Right cardiac atrium (tissue), 5 donors: Measurements from ENCODE around the gene HOXB4. TPM values are rescaled to one million over a fixed set of nuclear protein-coding genes. Genes with fewer than 3 reads are reported as not detected.

Experiments
- ATAC-seq, 2 donors: fragments of 200-7000 bp; cut with Tn5 transposase; one replicate each; pipeline versions ENCODE4 v1.8.0 to v1.9.1; 2020; ENCODE audit warnings: moderate library complexity in 2 of 2, mild to moderate bottlenecking in 1 of 2
- DNase-seq, 3 donors: peaks; one replicate each; pipeline ENCODE4 v3.0.0-alpha.2; 2020
- H3K27ac ChIP-seq: one replicate; pipeline ENCODE4 v1.5.1; 2013; ENCODE audit warnings: mild to moderate bottlenecking, low read length, control low read depth, moderate library complexity
- H3K27me3 ChIP-seq: one replicate; pipeline ENCODE4 v1.6.1; 2013; ENCODE audit not compliant: control insufficient read depth, insufficient read depth
- H3K4me1 ChIP-seq: one replicate; pipeline ENCODE4 v1.6.1; 2013; ENCODE audit warnings: low read length; ENCODE audit not compliant: control insufficient read depth, insufficient read depth
- H3K4me3 ChIP-seq: one replicate; pipeline ENCODE4 v1.5.1; 2013; ENCODE audit warnings: low read length, control low read depth
- H3K9me3 ChIP-seq: one replicate; pipeline ENCODE4 v1.6.1; 2013; ENCODE audit warnings: low read length; ENCODE audit not compliant: control insufficient read depth
- WGBS: extraction: QIAGEN DNeasy Blood & Tissue Kit; methylation state at CpG from one replicate; pipeline ENCODE4 v1.1.7; 2013; 5-methylcytosine and 5-hydroxymethylcytosine counted together
- intact Hi-C, 4 donors: fragments of 100-400 bp; cut with DNase I; formaldehyde crosslinking; loops; one replicate each; pipeline versions ENCODE4 v1.11.0 to v1.14.0; 2022 to 2023
- polyA plus RNA-seq: library from polyadenylated mRNA; stranded (reverse); fragments of 200-250 nt; gene quantifications from one replicate; pipeline ENCODE4 v1.2.3, GENCODE V29; 2013
- total RNA-seq, 4 donors: library from RNA; stranded (reverse); fragmentation: NEBNext Ultra II Directional; extraction: Animal tissue kit (Norgen Biotek cat#: 25700); gene quantifications; one replicate each; pipeline ENCODE4 v1.2.1, GENCODE V29; 2021
- donor health status: healthy with polysubstance abuse.
- donor health status: DM: no; HTN: yes; CAD: no.
- donor health status: DM: no; HTN: no; CAD: no.
- donor health status: DM: no; HTN: yes; CAD: no; lungs with severe emphysema.
- donor health status: DM: yes; HTN: yes; CAD: no.

HOXB4 gene
- total and polyA plus RNA-seq, 5 donors, result 0.38 to 1.1 (median 0.61) TPM

DNA sequence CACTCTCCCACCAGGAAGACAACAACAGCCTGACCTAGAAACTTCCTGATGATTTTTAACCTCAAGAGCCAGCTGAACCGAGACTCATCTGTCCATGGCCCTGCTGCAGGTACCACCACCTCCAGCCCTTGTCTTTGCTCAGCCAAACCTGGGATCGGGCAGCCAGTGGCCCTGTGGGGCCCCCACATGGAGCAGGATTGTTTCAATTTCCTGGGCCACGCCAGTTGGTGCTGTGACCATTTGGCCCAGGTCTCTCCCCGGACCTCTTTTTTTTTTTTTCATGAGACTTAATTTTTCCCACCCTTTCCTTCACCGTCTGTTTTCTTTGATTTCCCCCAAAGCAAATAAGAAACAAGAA, 25.0 kb downstream of the HOXB4 start:
- no peak overlapping the region for H3K4me3 ChIP-seq
- ATAC-seq, result no peak
- intact Hi-C loops, result no loop called here
- no peaks in the 10 kb centered on the region for H3K27me3 ChIP-seq
- H3K9me3 ChIP-seq, result no peaks in the 10 kb centered on the region
- H3K4me1 ChIP-seq, result peaks cover 1% of the 10 kb centered on the region
- no peak for DNase-seq
- 60% methylated on average over 5 of the region's 5 CpGs for WGBS
- H3K27ac ChIP-seq, result peak overlapping the region; percentile 26

DNA sequence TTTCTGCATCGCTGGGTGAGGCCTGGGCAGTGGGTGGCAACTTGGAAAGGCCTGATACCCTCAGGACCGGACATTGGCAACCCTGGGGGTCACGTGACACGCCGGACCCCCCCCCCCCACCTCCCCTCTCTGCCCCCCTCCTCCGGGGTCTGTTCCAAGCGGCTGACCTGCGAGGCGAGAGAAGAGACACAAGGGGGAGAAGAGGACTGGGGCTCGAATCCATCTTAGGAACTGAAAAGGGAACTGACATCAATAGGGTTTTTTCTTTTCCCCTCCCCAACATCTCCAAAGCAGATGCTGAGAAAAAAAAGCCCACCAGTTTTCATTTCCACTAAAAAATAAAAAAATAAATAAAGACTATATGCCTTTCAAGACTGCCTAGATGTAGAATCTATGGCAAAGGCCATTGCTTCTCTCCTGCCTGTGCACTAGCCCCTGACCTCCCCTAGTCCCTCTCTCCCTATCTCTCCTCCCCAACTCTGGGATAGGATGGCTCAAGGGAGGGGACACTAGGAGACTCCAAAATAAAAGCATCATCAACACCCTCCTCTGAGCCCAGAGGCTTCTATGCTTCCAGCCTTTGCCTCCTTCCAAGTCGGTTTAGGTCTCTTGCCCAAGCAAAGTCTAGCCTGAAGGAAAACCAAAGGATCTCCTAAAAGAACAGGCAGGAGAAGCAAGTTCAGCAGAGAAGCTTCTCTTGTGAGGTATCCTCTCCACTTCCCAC, 25.5 kb downstream of the HOXB4 start:
- Histone ChIP-seq H3K27ac (peak overlapping the region; percentile 26), H3K27me3 (no peaks in the 10 kb centered on the region), H3K4me3 (no peak overlapping the region), H3K9me3 (no peaks in the 10 kb centered on the region), H3K4me1 (peaks cover 1% of the 10 kb centered on the region)
- DNase-seq (no peak), ATAC-seq (peak; percentile 32 to 55)
- 33% methylated on average over 11 of the region's 11 CpGs for WGBS
- intact Hi-C loops, result no loop called here

DNA sequence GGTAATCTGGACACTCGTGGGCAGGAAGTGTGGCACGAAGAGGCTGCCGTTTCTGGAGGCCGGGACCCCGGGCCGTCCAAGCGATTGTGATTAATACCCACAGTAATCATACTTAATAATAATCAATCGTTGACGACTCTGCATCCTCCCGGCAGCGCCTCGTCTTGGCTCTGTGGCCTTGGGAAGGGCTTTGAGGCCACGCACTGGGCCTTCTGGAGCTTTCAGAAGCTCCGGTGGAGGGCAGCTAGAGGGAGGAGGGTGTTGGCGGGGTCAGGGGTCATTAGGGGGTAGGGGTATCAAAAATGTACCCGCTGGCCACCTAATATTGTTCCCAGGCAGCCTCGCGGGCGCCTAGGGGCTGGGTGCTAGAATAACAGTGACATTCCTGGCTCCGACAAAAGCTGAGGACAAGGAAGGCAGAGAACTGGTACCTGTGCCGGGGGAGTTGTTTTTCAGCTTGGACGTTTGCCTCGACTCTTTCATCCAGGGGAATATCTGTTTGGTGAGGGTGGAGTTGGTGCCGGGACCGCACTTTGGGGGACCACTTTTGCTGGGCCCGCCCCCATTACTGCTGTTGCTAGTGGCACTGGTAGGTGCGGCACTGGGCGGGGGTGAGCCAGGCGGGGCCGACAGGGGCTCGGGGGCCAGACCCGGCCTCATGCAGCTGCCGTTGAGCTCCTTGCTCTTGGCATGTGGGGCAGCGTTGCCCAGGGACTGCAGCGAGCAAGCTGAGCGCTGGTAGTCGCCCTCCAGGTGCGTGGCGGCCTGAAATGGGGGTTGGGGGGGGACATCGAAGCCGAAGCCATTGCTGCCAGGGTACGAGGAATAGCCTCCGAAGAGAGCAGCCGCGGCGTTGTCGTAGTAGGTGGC, 26.3 kb downstream of the HOXB4 start:
- intact Hi-C loops, result no loop called here
- WGBS, result 64% methylated on average over 47 of the region's 47 CpGs
- Histone ChIP-seq H3K27me3 (no peaks in the 10 kb centered on the region), H3K4me1 (peaks cover 1% of the 10 kb centered on the region), H3K4me3 (no peak overlapping the region), H3K27ac (no peak overlapping the region), H3K9me3 (no peaks in the 10 kb centered on the region)
- DNase-seq (no peak), ATAC-seq (no peak)

DNA sequence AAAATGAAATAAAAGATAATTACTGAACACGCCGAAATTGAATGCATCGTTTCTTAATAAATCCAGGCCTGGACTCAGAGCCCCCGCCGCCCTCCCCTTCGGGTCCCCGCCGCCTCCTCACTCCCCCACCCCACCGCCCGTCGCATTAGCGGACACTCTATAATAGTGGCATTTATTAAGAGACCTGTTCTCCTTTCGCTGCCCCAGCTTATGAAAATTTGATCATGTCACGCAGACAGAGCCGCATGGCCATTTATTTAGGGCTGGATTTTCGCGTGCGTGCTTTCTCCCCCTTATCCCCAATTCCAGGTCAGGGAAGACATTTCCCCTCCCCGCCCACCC, 27.0 kb downstream of the HOXB4 start:
- H3K9me3 ChIP-seq, result no peaks in the 10 kb centered on the region
- no peak overlapping the region for H3K27ac ChIP-seq
- H3K4me3 ChIP-seq, result no peak overlapping the region
- intact Hi-C loops, result no loop called here
- WGBS, result 65% methylated on average over 19 of the region's 19 CpGs
- no peak for ATAC-seq
- no peak for DNase-seq
- peaks cover 1% of the 10 kb centered on the region for H3K4me1 ChIP-seq
- H3K27me3 ChIP-seq, result no peaks in the 10 kb centered on the region

DNA sequence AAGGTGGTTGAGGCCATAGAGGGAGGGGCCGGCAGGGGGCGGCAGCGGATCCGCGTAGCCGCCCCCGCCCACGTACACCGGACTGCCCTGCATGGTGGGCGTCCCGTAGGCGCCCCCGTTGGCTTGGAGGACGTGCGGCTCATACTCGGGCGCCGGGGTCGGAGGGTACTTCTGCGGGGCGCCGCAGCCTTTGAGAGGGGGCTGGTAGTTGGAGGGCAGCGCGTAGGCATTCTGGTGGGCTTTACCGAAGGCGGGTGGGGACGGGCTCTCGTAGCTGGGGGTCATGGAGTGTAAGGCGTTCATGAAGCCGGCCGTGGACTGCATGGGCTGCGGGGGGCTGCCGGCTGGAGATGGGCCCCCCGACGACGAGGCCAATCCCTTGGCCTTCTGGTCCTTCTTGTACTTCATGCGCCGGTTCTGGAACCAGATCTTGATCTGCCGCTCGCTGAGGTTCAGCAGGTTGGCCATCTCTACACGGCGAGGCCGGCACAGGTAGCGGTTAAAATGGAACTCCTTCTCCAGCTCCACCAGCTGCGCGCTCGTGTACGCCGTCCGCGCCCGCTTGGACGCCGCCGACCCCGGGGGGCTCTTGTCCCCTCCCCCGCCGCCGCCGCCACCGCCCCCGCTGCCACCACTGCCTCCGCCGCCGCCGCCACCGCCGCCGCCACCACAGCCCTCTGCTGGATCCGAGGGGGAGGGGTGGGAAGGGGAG, 27.5 kb downstream of the HOXB4 start:
- intact Hi-C loops, result no loop called here
- Histone ChIP-seq H3K27ac (no peak overlapping the region), H3K4me1 (peaks cover under 1% of the 10 kb centered on the region), H3K27me3 (no peaks in the 10 kb centered on the region), H3K4me3 (no peak overlapping the region), H3K9me3 (no peaks in the 10 kb centered on the region)
- no peak for ATAC-seq
- WGBS, result 58% methylated on average over 70 of the region's 70 CpGs
- no peak for DNase-seq

DNA sequence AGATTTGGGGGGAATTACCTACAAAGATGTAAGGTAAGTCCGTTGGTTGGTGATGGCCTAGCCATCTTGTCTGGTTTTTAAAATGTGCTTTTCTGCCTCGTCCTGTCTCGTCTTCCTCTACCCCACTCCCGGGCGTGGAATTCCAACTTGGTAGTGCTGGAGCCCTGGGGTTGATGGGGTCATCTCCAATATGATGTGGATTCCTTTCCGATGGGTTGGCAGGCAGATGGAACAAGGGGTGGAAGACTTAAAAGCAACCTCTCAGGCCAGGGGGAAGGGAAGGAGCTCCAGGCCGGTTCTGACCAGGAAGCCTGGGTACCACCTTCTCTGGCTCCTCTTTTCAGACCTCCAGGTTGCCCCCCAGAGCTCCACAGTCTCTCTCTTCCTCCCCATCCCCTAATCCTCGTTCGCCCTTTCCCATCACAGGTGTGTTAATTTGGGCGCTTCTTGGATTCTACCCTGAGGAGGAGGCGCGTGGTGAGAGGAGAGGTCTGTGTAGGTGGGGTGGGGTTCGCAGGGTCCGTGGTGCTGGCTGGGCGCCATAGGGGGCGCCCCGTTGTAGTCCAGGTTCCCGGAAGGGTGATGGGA, 28.1 kb downstream of the HOXB4 start:
- H3K4me1 ChIP-seq, result peaks cover 3% of the 10 kb centered on the region
- H3K27me3 ChIP-seq, result no peaks in the 10 kb centered on the region
- DNase-seq, result no peak
- intact Hi-C loops, result no loop called here
- no peaks in the 10 kb centered on the region for H3K9me3 ChIP-seq
- H3K4me3 ChIP-seq, result no peak overlapping the region
- no peak for ATAC-seq
- 67% methylated on average over 18 of the region's 18 CpGs for WGBS
- no peak overlapping the region for H3K27ac ChIP-seq

DNA sequence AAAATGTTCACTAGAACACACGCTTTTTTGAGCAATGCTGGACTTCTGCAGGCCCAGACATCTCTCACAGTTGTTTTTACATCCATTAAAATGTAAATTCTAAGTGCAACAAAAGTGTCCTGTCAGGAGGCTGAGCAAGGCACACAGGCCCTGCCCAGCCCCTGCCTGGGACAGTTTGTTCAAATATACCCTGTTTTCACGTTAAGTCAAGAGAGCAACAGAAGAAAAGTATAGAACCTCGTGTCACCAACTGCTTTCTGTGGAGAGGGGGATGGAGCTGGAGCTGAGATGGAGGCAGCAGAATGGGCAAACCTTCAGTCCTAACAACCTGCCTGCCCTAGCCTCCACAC, 28.9 kb downstream of the HOXB4 start:
- H3K27me3 ChIP-seq, result no peaks in the 10 kb centered on the region
- H3K27ac ChIP-seq, result no peak overlapping the region
- H3K4me1 ChIP-seq, result peaks cover 3% of the 10 kb centered on the region
- H3K4me3 ChIP-seq, result no peak overlapping the region
- H3K9me3 ChIP-seq, result no peaks in the 10 kb centered on the region
- intact Hi-C loops, result no loop called here
- DNase-seq (no peak), ATAC-seq (no peak)
- WGBS, result 74% methylated on average over 3 of the region's 3 CpGs

DNA sequence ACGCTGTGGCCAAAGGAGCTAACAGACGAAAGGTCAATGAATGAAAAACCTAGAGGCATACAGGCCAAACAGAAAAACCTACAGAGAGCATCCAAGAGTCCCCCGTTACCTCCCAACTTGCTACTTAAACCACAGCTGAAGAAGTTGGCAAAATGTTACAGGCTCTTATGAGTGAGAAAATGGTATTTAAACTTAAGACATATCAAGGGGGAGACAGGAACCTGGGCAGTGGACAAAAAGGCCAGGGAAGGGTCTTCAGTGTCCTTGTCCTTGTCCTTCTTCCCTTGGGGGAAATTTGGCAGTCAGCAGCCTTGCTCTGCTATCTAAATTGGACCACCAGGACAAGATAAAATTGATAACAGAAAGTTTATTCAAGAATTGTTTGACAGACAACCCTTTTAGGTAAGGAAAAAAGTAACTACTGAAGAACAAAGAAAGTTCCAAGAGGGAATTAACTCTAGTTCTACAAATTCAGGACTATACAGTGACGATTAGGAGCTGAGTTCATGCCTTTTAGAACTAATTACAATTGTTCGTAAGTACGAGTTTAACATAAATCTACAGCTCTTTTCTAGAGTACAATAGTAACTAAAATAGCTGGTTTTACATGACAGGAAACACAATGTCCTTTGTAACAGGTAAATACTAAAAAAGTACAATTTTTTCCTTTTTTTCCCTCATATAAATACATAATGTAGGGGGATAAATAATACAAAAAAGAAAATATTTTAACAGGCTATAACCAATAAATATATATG, 29.4 kb downstream of the HOXB4 start:
- Histone ChIP-seq H3K4me1 (peaks cover 3% of the 10 kb centered on the region), H3K27ac (peak overlapping the region; percentile 28), H3K9me3 (no peaks in the 10 kb centered on the region), H3K27me3 (no peaks in the 10 kb centered on the region), H3K4me3 (no peak overlapping the region)
- intact Hi-C loops, result no loop called here
- WGBS, result 56% methylated on average over 6 of the region's 6 CpGs
- DNase-seq, result no peak
- ATAC-seq, result no peak

DNA sequence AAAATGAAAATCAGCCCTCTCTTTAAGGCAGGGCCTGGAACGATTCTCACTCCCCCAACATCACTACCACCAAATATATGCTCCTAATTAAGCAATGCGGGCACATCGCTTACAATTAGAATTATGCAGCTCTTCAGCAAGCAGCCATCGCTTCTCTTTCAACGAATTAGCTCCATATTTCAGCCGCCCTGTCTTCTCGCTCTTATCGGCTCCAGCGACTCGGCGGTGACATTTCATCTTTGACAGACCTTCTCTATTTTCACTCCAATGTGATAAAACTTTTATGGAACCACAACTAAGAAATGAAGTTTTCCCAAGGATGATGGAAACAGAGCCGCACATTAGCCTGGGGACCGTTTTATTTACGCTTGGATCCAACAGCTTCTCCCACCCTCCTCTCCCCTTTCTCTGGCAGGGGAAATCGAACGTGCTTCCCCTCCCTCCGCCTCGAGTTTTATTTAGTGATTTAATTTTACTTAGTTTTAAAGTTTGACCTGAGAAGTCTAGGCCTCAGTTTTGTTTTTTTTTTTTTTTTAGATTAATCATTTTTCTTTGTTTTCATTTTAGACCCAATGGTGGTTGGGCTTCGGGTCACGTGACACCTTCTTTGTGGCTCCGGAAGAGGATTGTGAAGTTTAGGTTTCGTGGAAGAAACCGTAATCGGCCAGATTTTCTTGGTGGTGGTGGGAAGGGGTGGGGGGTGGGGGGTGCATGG, 30.2 kb downstream of the HOXB4 start:
- H3K4me1 ChIP-seq, result peaks cover 3% of the 10 kb centered on the region
- no peak for ATAC-seq
- intact Hi-C loops, result no loop called here
- no peaks in the 10 kb centered on the region for H3K27me3 ChIP-seq
- H3K9me3 ChIP-seq, result no peaks in the 10 kb centered on the region
- DNase-seq, result peak in 1 of 3 donors; percentile 75
- H3K27ac ChIP-seq, result peak overlapping the region; percentile 75
- 31% methylated on average over 24 of the region's 24 CpGs for whole genome bisulfite sequencing
- H3K4me3 ChIP-seq, result peak overlapping the region; percentile 29
